ENCODE measurements around the gene NUP98.
"Not testable (repeated sequence)": the region's sequence is repeated elsewhere in the genome, so short reads cannot be mapped to it uniquely, and the experiment has no call there.

NUP98 gene

DNA sequence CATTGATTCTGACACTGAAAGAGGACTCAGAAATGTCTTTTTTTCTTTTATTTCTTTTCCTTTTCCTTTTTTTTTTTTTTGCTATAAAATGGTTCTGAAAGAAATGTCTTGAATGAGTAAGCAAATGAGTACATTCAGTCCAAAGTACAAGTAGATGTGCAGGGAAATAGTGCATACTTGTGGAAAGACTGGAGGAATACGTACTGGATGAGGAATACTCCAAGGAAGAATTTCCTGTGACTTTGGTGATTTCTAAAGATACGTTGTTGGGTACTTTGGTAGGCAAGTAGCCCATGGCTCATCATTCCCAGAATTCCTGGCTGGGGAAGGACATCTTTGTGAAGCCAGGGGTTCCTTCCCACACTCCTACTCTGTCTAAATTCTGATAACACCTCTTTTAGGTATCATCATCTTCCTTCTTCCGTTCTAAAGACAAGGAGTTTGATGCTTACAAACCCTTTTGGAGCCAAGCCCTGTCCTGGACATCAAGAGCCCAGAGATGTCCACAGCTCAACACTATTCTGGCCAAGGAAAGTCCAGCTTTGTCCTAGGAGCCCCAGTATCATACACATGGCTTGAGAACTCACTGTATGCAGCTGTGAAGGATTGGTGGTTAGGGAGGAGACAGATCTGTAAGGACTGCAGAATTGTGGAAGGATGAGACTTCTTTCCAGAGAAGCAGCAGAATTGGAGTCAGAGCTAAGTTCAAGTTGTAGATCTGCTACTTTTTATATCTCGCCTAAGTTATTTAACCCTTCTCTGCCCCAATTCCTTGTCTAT is 4.8 kb upstream of the NUP98 start:
- DNase-seq (ENCODE audit: low read depth in 2 of 2, low spot score in 1 of 2), result no peak

DNA sequence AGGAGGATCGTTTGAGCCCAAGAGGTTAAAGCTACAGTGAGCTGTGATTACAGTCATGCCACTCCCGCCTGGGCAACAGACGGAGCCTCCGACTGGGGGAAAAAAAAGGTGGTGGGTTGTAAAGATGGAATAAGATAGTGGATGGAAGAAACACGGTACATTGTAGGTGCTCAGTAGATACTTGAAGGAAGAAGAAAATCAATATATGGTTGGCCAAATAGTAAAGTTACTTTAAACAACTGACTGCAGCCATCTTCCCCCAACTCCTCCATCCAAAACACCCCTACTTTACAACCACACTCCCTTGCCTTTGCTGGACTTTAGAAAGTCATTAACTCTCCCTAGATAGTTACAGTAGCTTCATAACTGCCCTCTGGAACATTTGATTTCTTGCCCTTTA is 2.5 kb upstream of the NUP98 start:
- DNase-seq (ENCODE audit: low read depth in 2 of 2, low spot score in 1 of 2), result no peak

DNA sequence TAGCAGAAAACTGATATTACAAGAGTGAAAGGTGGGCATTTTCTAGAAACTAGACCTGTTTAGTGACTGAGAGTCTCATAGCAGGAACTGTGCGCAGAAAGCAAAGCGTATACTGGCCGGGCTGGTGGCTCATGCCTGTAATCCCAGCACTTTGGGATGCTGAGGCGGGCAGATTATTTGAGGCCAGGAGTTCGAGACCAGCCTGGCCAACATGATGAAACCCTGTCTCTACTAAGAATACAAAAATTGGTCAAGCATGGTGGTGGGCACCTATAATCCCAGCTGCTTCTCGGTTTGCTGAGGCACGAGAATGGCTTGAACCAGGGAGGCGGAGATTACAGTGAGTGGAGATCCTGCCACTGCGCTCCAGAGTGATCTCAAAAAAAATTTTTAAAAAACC is 1.8 kb upstream of the NUP98 start:
- no peak for DNase-seq (ENCODE audit: low read depth in 2 of 2, low spot score in 1 of 2)

DNA sequence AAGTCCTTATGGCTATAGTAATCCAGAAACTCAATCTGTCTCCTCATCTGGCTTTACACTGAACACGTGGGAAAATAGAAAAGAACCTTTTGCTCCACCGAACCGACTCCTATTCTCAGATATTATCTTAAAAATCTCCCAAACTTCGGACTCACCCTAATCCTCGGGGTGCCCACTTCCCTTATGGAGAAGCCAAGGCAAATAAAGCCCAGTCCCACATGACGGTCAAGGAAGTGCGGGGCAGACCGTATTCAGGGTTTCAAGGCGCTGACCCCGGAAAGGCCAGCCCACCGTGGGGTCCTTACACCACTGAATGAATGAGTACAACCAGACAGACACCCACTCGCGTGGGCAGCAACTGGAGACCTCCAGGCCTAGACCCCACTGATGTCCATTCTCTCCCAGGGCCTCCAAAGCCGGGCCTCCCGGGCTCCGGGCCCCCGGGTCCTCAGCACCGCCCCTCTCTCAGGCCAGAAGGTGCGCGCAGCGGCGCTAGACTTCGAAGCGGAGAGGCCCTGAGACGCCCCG is 489 bp downstream of the NUP98 start:
- DNase-seq (ENCODE audit: low read depth in 2 of 2, low spot score in 1 of 2), result no peak

DNA sequence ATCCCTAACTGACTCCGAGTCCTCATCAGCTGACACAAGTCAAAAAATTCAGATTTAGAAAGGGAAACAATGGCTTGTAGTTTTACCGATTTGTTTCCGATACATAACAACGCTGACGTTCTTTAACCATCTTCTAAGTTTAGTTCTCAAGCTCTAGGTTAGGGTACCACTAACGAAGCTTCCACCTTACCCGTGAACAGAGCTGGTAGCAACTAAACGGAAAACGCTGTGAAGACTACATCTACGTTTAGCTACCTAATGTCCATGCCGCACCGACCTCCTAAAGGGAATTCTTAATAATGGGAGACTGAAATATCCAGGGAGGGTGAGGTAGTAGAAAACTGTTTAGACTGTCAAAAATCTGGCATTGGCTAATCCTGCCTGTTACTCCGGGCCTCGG is 1.0 kb downstream of the NUP98 start:
- no peak for DNase-seq (ENCODE audit: low read depth in 2 of 2, low spot score in 1 of 2)

DNA sequence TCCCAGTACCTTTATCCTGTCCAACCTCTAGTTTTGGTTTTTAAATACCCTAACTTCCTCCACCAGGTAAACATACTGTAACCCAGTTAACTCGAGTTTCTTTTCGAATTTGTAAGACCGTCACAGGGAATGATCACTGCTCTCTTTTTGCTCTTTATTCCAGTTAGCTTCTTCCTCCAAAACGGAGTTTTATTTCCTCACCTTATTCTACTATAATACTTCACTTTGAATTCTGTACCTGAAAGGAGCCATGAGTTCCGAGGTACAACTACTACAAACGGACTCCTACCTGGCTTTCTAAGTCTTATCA is 1.4 kb downstream of the NUP98 start:
- DNase-seq (ENCODE audit: low read depth in 2 of 2, low spot score in 1 of 2), result no peak

DNA sequence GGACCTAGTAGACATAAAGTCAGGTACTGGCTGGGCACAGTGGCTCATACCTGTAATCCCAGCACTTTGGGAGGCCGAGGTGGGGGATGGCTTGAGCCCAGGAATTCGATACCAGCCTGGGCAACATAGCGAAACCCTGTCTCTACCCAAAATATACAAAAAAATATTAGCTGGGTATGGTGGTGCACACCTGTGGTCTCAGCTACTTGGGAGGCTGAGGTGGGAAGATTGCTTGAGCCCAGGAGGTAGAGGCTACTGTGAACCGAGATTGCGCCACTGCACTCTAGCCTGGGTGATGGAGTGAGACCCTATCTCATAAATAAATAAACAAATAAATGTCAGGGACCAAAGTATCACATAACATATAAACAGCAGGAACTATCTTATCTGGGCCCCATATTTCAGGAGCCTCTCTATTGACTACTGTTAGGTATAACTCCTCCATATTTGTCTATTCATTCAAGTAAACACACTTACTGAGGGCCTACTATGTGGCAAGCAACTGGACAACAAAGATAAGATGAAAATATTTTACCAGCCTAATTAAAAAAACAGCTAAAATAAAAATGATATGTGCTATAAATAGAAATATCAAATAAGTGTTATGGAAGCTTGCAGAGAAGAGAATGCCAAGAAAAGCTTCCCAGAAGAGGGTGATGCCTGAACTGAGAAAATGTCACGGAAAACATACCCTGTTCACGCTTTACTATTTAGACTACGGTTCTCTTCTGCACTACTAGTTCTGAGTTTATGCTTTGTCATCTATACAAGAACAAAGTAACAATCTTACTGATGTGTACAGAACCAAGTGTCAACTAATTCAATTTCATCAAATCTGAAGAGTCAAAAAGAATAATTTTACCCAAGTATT is 2.0 kb downstream of the NUP98 start:
- no peak for DNase-seq (ENCODE audit: low read depth in 2 of 2, low spot score in 1 of 2)

DNA sequence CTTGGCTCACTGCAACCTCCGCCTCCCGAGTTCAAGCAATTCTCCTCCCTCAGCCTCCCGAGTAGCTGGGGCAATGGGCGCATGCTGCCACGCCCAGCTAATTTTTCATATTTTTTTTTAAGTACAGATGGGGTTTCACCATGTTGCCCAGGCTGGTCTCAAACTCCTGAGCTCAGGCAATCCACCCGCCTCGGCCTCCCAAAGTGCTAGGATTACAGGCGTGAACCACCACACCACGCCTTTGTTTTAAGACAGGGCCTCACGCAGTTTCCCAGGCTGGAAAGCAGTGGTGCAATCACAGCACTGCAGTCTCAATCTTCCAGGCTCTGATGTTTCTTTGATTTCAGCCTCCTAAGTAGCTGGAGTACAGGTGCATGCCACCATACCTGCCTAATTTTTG is 3.0 kb downstream of the NUP98 start:
- not testable (repeated sequence) for DNase-seq (ENCODE audit: low read depth in 2 of 2, low spot score in 1 of 2)

DNA sequence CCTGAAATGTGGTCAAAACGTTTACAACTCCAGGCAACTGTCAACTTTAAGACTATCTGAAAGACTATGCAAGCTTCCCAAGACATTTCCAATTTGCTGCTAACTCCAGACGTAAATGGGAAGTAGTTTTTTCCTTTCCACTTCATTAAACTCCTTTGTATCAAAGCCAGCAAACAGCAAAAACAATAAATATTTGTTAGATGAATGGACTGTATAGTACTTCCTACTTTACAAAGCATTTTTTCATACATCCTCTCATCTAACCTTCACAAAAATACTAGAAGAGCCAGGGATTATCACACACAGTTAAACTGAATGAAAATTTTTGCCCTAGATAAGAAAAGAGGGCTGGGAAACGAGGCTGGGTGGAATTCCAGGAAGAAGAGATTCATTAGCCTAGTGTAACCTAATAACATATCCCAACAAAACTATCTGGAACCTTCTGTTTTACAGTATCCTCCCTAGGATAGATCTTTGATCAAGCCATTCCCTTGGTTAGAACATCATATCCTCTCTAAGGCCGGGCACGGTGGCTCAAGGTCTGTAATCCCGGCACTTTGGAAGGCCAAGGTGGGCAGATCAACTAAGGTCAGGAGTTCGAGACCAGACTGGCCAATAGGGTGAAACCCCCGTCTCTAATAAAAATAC is 10.4 kb downstream of the NUP98 start:
- no peak for DNase-seq (ENCODE audit: low read depth in 2 of 2, low spot score in 1 of 2)

DNA sequence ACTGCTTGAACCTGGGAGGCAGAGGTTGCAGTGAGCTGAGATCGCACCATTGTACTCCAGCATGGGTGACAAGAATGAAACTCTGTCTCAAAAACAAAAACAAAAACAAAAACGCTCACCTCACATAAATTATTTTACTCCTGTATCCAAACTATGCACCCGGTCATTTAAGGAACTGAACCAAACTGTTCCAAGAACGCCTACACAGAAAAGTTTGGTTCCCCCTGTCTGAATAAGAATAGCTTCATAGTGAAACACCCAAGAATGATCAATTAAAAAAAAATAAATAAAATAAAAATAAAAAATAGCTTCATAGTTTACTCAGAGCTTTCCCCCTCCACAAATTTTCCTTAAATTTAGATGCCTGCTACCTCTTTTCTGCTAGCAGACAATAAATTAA is 13.7 kb downstream of the NUP98 start:
- DNase-seq (ENCODE audit: low read depth in 2 of 2, low spot score in 1 of 2), result no peak

DNA sequence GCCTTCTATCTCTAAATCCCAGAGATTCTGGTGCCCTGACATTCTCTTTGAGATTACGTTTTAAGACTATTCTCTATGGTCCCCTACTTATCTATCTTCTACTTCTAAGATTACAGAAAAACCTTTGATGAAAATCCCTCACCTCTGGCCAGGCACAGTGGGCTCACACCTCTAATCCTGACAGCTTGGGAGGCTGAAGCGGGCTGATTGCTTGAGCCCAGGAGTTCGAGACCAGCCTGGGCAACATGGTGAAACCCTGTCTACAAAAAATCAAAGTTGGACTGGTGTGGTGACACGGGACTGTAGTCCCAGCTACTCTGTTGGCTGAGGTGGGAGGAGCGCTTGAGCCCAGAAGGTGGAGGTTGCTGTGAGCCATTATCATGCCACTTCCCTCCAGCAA is 14.4 kb downstream of the NUP98 start:
- DNase-seq (ENCODE audit: low read depth in 2 of 2, low spot score in 1 of 2), result no peak

DNA sequence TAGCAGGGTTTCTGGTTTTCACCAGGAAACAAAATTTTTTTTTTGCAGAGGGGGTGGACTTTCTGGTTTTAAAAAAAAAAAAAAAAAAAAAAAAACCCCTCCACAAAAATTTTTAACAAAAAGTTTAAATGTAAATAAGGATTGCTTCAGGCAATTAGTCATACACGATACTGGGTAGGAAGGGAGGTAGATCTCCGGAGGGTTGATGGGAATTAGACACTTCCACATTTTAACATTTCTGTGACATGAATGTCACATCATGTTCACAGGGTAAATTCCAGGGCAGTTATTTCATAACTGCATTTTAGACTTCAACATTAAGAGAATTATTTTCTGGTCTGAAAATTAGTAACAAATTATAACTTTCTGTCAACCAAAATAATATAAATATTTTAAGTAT is 15.9 kb downstream of the NUP98 start:
- DNase-seq (ENCODE audit: low read depth in 2 of 2, low spot score in 1 of 2), result no peak

DNA sequence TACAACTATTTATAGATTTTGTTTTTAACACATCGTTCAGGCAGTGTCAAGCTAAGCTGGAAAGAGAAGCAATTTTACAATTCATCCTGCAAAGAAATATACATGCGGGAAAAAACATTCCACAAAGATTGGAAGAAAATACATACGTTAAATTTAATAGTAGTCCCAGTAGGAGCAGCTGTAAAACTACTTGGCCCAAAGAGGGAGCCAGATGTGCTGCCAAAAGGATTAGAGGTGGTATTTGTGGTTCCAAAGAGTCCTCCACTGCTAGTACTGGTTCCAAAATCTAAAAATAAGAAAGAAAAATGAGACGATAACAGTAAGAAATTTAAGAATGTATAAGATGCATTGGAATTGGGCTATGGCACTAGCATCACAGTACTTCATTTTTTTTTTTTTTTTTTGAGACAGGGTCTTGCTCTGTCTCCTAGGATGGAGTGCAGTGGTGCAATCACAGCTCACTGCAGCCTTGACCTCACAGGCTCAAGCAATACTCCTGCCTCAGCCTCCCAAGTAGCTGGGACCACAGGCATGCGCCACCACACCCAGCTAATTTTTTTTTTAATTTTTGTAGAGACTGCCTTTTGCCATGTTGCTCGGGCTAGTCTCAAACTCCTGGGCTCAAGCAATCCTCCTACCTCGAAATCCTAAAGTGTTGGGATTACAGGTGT is 21.5 kb downstream of the NUP98 start:
- DNase-seq (ENCODE audit: low read depth in 2 of 2, low spot score in 1 of 2), result no peak

DNA sequence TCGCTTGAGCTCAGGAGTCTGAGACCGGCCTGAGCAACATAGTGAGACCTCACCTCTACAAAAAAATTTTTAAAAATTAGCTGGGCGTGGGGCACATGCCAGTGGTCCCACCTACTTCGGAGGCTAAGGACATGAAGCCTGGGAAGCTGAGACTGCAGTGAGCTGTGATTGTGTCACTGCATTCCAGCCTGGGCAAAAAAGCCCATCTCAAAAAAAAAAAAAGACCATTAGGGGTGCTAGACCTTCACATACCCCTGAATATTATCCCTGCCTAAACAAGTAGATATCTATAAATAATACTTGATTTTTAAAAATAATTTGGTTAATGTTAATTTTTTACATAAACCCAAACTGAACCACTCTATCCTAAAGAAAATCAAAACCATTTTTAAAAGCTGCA is 24.2 kb downstream of the NUP98 start:
- DNase-seq (ENCODE audit: low read depth in 2 of 2, low spot score in 1 of 2), result no peak

DNA sequence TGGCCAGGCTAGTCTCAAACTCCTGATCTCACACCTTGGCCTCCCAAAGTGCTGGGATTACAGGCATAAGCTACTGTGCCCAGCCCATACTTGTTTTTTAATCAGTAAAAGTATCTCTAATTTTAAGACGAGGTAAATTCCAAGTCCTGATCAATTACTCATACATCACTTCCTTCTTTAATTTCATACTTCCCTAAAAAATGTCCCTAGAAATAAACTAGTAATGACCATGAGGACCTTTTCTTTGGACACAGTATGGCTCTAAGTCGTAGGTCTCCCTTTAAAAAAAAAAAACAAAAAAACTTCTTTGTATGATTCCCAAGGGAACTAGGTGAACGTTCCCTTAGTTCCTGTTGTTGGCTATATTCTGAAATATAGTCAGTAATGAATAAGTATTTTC is 29.8 kb downstream of the NUP98 start:
- no peak for DNase-seq (ENCODE audit: low read depth in 2 of 2, low spot score in 1 of 2)

DNA sequence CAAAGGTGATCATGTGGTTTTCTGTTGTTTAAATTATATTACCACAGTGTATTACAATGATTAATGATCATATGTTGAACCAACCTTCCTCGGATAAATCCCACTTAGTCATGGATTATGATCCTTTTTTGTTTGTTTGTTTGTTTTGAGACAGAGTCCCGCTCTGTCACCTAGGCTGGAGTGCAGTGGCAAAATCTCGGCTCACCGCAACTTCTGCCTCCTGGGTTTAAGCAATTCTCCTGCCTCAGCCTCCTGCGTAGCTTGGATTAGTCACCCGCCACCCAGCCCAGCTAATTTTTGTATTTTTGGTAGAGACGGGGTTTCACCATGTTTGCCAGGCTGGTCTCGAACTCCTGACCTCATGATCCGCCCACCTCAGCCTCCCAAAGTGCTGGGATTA is 30.5 kb downstream of the NUP98 start:
- not testable (repeated sequence) for DNase-seq (ENCODE audit: low read depth in 2 of 2, low spot score in 1 of 2)

DNA sequence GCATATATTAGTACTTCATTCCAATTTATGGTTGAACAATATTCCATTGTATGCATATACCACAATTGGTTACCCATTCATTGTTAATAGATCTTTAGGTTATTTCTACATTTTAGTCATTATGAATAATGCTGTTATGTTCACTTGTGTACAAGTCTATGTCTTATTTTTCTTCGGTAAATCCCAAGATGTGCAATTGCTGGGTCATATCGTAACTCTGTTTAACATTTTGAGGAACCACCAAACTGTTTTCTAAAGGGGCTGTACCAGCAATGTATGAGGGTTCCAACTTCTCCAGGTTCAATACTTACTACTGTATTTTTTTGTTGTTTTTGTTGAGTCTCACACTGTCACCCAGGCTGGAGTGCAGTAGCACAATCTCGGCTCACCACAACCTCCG is 33.1 kb downstream of the NUP98 start:
- no peak for DNase-seq (ENCODE audit: low read depth in 2 of 2, low spot score in 1 of 2)

DNA sequence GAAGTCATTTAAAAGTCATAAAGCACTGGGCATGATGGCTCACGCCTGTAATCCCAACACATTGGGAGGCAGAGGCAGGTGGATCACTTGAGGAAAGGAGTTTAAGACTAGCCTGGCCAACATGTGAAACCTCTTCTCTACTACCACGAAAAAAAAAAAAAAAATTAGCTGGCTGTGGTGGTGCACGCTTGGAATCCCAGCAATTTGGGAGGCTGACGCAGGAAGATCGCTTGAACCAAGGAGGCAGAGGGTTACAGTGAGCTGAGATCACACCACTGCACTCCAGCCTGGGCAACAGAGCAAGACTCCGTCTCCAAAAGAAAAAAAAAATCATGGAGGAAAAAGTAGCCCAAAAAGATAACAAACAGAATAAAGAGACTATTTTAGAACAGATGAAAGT is 42.2 kb downstream of the NUP98 start:
- no peak for DNase-seq (ENCODE audit: low read depth in 2 of 2, low spot score in 1 of 2)

DNA sequence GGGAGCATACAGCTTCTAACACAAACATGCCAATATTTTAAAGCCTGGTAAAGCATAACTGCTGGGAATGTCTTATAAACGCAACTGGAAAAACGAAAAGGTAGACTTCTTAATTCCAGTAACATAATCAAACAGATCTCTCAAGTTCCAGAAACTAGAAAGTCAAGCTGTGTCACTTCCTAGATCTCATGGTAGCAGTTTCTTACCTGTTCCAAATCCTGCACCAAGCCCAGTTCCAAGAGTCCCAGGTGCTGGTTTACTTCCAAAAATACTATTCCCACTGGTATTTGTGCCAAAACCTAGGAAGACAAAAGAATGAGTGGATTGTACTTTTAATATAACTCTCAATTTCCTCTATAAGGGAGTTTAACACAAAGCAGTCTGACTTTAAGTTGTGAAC is 44.2 kb downstream of the NUP98 start:
- no peak for DNase-seq (ENCODE audit: low read depth in 2 of 2, low spot score in 1 of 2)

DNA sequence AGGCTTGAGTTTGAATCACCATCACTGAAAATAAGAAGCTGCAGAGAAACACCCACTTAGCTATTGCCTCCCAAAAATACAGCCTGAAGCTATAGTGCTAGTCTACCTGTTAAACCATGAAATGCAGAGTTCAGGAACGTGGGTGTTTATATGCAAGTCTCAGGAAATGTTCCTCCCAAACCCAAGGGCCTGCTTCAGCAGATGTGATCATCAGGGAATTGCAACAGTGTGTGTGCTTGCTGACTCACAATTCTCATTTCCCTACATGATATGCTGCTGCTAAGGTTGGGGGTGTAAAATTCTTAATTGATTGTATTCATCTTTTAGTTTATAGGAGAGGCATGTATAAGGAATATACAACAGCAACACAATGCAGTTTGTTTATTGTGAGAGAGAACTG is 49.6 kb downstream of the NUP98 start:
- no peak for DNase-seq (ENCODE audit: low read depth in 2 of 2, low spot score in 1 of 2)

DNA sequence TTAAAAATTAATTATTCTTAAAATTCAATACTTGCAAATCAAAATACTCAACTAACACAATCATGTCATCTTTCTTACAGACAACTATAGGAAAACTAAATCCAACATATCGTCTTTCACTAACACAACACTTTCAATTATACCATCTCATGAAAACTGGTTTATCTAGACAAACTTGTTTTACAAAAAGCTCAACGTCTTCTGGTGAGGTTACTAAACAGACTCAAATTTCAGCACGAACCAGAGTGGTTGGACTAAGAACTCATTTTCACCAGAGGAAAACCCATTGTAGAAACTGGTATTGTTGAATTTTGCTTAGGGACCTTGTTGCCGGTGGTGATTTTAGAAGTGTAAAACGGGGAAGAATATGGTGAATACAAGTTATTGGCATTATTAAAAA is 52.2 kb downstream of the NUP98 start:
- DNase-seq (ENCODE audit: low read depth in 2 of 2, low spot score in 1 of 2), result no peak

DNA sequence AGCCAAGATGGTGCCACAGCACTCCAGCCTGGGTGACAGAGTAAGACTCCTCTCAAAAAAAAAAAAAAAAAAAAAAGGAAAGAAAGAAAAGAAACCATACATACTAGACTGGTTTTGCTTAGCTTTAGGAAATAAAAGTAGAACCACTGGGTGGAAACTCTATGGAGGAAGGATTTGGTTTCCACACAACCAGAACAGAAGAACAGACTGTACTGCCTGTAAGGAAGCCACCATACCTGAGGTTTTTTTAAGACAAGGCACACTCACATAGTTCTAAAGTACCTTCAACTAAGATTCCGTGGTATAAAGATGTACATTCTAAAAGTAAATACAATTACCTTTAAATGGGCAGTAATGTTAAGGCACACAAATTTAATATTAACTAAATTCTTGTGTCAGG is 58.6 kb downstream of the NUP98 start:
- no peak for DNase-seq (ENCODE audit: low read depth in 2 of 2, low spot score in 1 of 2)
